HEK293 (cell line): Measurements from ENCODE around the gene AGGF1.
A peak's percentile ranks its signal among the peaks of the same experiment; 100 is the strongest.

Source experiments
- BCL11A ChIP-seq: fragments of 450-650 bp; formaldehyde crosslinking; IDR thresholded peaks from 2 replicates; pipeline ENCODE4 v1.5.1; 2016; ENCODE audit warnings: low read depth, missing biosample characterization, missing genetic modification characterization
- BCL11B ChIP-seq: fragments of 450-650 bp; formaldehyde crosslinking; IDR thresholded peaks from 2 replicates; pipeline ENCODE4 v1.5.1; 2016; ENCODE audit warnings: low read depth, missing biosample characterization, missing genetic modification characterization
- FEZF1 ChIP-seq: fragments of 450-650 bp; formaldehyde crosslinking; IDR thresholded peaks from 2 replicates; pipeline ENCODE4 v1.5.1; 2016; ENCODE audit warnings: missing biosample characterization, missing genetic modification characterization
- GLI4 ChIP-seq: fragments of 450-650 bp; formaldehyde crosslinking; IDR thresholded peaks from 2 replicates; pipeline ENCODE4 v1.5.1; 2016; ENCODE audit warnings: missing biosample characterization, missing genetic modification characterization
- KLF8 ChIP-seq: fragments of 450-650 bp; formaldehyde crosslinking; IDR thresholded peaks from 2 replicates; pipeline ENCODE4 v1.5.1; 2016; ENCODE audit warnings: missing biosample characterization, missing genetic modification characterization
- MYNN ChIP-seq: fragments of 450-650 bp; formaldehyde crosslinking; IDR thresholded peaks from 2 replicates; pipeline ENCODE4 v1.5.1; 2016; ENCODE audit warnings: missing biosample characterization, missing genetic modification characterization, borderline replicate concordance
- SP2 ChIP-seq: fragments of 450-650 bp; formaldehyde crosslinking; IDR thresholded peaks from 2 replicates; pipeline ENCODE4 v1.5.1; 2016; ENCODE audit warnings: missing biosample characterization, missing genetic modification characterization
- ZEB2 ChIP-seq: fragments of 450-650 bp; formaldehyde crosslinking; IDR thresholded peaks from 2 replicates; pipeline ENCODE4 v1.5.1; 2016; ENCODE audit warnings: missing biosample characterization, missing genetic modification characterization
- ZNF133 ChIP-seq: fragments of 450-650 bp; formaldehyde crosslinking; IDR thresholded peaks from 2 replicates; pipeline ENCODE4 v1.5.1; 2016; ENCODE audit warnings: missing biosample characterization, missing genetic modification characterization
- ZNF155 ChIP-seq: fragments of 450-650 bp; formaldehyde crosslinking; IDR thresholded peaks from 2 replicates; pipeline ENCODE4 v1.5.1; 2016; ENCODE audit warnings: missing biosample characterization, missing genetic modification characterization
- ZNF202 ChIP-seq: fragments of 450-650 bp; formaldehyde crosslinking; IDR thresholded peaks from 2 replicates; pipeline ENCODE4 v1.5.1; 2016; ENCODE audit warnings: missing biosample characterization, missing genetic modification characterization, borderline replicate concordance
- ZNF302 ChIP-seq: fragments of 450-650 bp; formaldehyde crosslinking; IDR thresholded peaks from 2 replicates; pipeline ENCODE4 v1.5.1; 2016; ENCODE audit warnings: missing biosample characterization, missing genetic modification characterization, low read depth
- ZNF423 ChIP-seq: fragments of 450-650 bp; formaldehyde crosslinking; IDR thresholded peaks from 2 replicates; pipeline ENCODE4 v1.5.1; 2016; ENCODE audit warnings: missing biosample characterization, missing genetic modification characterization
- ZNF549 ChIP-seq: fragments of 450-650 bp; IDR thresholded peaks from 2 replicates; pipeline ENCODE4 v1.5.1; 2018; ENCODE audit warnings: missing biosample characterization, missing genetic modification characterization, mild to moderate bottlenecking, inconsistent platforms, moderate library complexity
- ZNF600 ChIP-seq: fragments of 450-650 bp; formaldehyde crosslinking; IDR thresholded peaks from 2 replicates; pipeline ENCODE4 v1.5.1; 2016; ENCODE audit warnings: missing biosample characterization, missing genetic modification characterization
- ZNF610 ChIP-seq: fragments of 450-650 bp; formaldehyde crosslinking; IDR thresholded peaks from 2 replicates; pipeline ENCODE4 v1.5.1; 2016; ENCODE audit warnings: missing biosample characterization, missing genetic modification characterization, borderline replicate concordance
- ZNF629 ChIP-seq: fragments of 450-650 bp; formaldehyde crosslinking; IDR thresholded peaks from 2 replicates; pipeline ENCODE4 v1.5.1; 2017; ENCODE audit warnings: missing biosample characterization, missing genetic modification characterization
- ZNF677 ChIP-seq: fragments of 450-650 bp; IDR thresholded peaks from 2 replicates; pipeline ENCODE4 v1.5.0; 2018; ENCODE audit warnings: missing biosample characterization, mild to moderate bottlenecking, missing genetic modification characterization, moderate library complexity
- ZNF704 ChIP-seq: fragments of 450-650 bp; formaldehyde crosslinking; IDR thresholded peaks from 2 replicates; pipeline ENCODE4 v1.5.1; 2016; ENCODE audit warnings: missing biosample characterization, missing genetic modification characterization
- ZNF768 ChIP-seq: fragments of 450-650 bp; formaldehyde crosslinking; IDR thresholded peaks from 2 replicates; pipeline ENCODE4 v1.5.1; 2018; ENCODE audit warnings: missing biosample characterization, mild to moderate bottlenecking, missing genetic modification characterization
- ZNF792 ChIP-seq: fragments of 450-650 bp; formaldehyde crosslinking; IDR thresholded peaks from 2 replicates; pipeline ENCODE4 v1.5.1; 2016; ENCODE audit warnings: missing biosample characterization, missing genetic modification characterization
- ZNF837 ChIP-seq: fragments of 450-650 bp; formaldehyde crosslinking; IDR thresholded peaks from 2 replicates; pipeline ENCODE4 v1.5.1; 2016; ENCODE audit warnings: missing biosample characterization, missing genetic modification characterization
- ZSCAN16 ChIP-seq: fragments of 450-650 bp; formaldehyde crosslinking; IDR thresholded peaks from 2 replicates; pipeline ENCODE4 v1.5.1; 2016; ENCODE audit warnings: missing biosample characterization, missing genetic modification characterization
- TF ChIP-seq, protein P1 (sequence below): fragments of 450-650 bp; formaldehyde crosslinking; IDR thresholded peaks from 2 replicates; pipeline ENCODE4 v1.5.1; 2016; ENCODE audit warnings: missing biosample characterization, missing genetic modification characterization
- TF ChIP-seq, protein P2 (sequence below): fragments of 450-650 bp; formaldehyde crosslinking; IDR thresholded peaks from 2 replicates; pipeline ENCODE4 v1.5.1; 2016; ENCODE audit warnings: missing biosample characterization, missing genetic modification characterization
- TF ChIP-seq, protein P3 (sequence below): fragments of 450-650 bp; formaldehyde crosslinking; IDR thresholded peaks from 2 replicates; pipeline ENCODE4 v1.5.1; 2016; ENCODE audit warnings: missing biosample characterization, missing genetic modification characterization, borderline replicate concordance

AGGF1 gene

DNA sequence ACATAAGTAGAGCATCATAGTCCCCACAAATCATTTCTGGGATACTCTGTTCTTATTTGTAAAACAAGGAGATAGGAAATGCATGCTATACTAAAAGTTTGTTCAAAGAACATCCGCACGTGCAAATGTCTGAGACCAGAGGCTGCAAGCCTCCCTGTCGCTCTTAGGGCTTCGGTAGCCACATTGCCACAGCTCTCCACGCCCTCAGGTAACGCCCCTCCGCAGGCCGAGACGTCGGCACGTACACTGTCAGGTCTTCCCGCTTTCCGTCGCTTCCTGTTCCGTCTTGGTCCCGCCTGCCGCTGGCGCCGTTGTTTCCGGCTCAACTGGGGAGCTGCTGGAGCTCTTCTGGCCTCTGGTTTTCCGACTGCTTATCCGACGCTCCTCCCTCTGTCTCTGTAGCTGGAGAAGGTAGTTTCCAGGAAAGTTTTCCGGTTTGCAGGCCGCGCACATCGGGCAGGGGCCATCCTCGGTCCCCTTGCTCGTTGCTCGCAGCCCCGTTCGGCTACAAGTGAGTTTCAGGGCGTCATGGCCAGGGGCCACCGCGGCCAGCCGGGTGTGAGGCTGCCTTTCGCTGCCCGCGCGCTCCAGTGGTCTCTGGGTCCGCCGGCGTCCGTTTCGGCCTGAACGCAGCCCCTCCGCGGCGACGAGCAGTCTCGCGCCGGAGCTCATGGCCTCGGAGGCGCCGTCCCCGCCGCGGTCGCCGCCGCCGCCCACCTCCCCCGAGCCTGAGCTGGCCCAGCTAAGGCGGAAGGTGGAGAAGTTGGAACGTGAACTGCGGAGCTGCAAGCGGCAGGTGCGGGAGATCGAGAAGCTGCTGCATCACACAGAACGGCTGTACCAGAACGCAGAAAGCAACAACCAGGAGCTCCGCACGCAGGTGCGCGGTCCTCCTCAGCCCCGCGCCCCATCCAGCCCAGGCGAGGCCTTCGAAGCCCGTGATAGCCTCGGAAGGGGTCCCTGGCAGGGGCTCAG lies at the start of gene AGGF1 (continued):
- TF ChIP-seq, protein P1, sequence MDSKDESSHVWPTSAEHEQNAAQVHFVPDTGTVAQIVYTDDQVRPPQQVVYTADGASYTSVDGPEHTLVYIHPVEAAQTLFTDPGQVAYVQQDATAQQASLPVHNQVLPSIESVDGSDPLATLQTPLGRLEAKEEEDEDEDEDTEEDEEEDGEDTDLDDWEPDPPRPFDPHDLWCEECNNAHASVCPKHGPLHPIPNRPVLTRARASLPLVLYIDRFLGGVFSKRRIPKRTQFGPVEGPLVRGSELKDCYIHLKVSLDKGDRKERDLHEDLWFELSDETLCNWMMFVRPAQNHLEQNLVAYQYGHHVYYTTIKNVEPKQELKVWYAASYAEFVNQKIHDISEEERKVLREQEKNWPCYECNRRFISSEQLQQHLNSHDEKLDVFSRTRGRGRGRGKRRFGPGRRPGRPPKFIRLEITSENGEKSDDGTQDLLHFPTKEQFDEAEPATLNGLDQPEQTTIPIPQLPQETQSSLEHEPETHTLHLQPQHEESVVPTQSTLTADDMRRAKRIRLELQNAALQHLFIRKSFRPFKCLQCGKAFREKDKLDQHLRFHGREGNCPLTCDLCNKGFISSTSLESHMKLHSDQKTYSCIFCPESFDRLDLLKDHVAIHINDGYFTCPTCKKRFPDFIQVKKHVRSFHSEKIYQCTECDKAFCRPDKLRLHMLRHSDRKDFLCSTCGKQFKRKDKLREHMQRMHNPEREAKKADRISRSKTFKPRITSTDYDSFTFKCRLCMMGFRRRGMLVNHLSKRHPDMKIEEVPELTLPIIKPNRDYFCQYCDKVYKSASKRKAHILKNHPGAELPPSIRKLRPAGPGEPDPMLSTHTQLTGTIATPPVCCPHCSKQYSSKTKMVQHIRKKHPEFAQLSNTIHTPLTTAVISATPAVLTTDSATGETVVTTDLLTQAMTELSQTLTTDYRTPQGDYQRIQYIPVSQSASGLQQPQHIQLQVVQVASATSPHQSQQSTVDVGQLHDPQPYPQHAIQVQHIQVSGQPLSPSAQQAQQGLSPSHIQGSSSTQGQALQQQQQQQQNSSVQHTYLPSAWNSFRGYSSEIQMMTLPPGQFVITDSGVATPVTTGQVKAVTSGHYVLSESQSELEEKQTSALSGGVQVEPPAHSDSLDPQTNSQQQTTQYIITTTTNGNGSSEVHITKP: peak; percentile 67
- no peak for TF ChIP-seq ZNF837 (tag by site-specific recombination)
- no peak for TF ChIP-seq ZNF704 (tag by site-specific recombination)
- no peak for TF ChIP-seq BCL11A (tag by site-specific recombination)
- no peak for TF ChIP-seq ZNF549
- no peak for TF ChIP-seq ZSCAN16 (tag by site-specific recombination)
- TF ChIP-seq ZNF768 (tag by site-specific recombination): no peak
- TF ChIP-seq ZNF133 (tag by site-specific recombination): no peak
- TF ChIP-seq ZNF792: no peak
- no peak for TF ChIP-seq ZNF202 (tag by site-specific recombination)
- TF ChIP-seq ZEB2 (tag by site-specific recombination): peak; percentile 63
- no peak for TF ChIP-seq ZNF302
- peak; percentile 87 for TF ChIP-seq KLF8 (tag by site-specific recombination)
- TF ChIP-seq ZNF610 (tag by site-specific recombination): peak; percentile 84; the same call in 1 of the 2 replicates
- no peak; the same call in 1 of the 2 replicates for TF ChIP-seq GLI4 (tag by site-specific recombination)
- TF ChIP-seq BCL11B (tag by site-specific recombination): no peak
- peak; percentile 81 for TF ChIP-seq ZNF629
- no peak for TF ChIP-seq ZNF423 (tag by site-specific recombination)
- peak; percentile 91 for TF ChIP-seq SP2
- TF ChIP-seq ZNF155: no peak
- TF ChIP-seq, protein P2, sequence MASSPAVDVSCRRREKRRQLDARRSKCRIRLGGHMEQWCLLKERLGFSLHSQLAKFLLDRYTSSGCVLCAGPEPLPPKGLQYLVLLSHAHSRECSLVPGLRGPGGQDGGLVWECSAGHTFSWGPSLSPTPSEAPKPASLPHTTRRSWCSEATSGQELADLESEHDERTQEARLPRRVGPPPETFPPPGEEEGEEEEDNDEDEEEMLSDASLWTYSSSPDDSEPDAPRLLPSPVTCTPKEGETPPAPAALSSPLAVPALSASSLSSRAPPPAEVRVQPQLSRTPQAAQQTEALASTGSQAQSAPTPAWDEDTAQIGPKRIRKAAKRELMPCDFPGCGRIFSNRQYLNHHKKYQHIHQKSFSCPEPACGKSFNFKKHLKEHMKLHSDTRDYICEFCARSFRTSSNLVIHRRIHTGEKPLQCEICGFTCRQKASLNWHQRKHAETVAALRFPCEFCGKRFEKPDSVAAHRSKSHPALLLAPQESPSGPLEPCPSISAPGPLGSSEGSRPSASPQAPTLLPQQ: 0 out of 2 replicates have a peak, but pooled peaks have one; percentile 56
- TF ChIP-seq, protein P3, sequence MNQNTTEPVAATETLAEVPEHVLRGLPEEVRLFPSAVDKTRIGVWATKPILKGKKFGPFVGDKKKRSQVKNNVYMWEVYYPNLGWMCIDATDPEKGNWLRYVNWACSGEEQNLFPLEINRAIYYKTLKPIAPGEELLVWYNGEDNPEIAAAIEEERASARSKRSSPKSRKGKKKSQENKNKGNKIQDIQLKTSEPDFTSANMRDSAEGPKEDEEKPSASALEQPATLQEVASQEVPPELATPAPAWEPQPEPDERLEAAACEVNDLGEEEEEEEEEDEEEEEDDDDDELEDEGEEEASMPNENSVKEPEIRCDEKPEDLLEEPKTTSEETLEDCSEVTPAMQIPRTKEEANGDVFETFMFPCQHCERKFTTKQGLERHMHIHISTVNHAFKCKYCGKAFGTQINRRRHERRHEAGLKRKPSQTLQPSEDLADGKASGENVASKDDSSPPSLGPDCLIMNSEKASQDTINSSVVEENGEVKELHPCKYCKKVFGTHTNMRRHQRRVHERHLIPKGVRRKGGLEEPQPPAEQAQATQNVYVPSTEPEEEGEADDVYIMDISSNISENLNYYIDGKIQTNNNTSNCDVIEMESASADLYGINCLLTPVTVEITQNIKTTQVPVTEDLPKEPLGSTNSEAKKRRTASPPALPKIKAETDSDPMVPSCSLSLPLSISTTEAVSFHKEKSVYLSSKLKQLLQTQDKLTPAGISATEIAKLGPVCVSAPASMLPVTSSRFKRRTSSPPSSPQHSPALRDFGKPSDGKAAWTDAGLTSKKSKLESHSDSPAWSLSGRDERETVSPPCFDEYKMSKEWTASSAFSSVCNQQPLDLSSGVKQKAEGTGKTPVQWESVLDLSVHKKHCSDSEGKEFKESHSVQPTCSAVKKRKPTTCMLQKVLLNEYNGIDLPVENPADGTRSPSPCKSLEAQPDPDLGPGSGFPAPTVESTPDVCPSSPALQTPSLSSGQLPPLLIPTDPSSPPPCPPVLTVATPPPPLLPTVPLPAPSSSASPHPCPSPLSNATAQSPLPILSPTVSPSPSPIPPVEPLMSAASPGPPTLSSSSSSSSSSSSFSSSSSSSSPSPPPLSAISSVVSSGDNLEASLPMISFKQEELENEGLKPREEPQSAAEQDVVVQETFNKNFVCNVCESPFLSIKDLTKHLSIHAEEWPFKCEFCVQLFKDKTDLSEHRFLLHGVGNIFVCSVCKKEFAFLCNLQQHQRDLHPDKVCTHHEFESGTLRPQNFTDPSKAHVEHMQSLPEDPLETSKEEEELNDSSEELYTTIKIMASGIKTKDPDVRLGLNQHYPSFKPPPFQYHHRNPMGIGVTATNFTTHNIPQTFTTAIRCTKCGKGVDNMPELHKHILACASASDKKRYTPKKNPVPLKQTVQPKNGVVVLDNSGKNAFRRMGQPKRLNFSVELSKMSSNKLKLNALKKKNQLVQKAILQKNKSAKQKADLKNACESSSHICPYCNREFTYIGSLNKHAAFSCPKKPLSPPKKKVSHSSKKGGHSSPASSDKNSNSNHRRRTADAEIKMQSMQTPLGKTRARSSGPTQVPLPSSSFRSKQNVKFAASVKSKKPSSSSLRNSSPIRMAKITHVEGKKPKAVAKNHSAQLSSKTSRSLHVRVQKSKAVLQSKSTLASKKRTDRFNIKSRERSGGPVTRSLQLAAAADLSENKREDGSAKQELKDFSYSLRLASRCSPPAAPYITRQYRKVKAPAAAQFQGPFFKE: no peak
- peak; percentile 71; the same call in 1 of the 2 replicates for TF ChIP-seq ZNF600 (tag by site-specific recombination)
- TF ChIP-seq FEZF1: no peak
- no peak for TF ChIP-seq MYNN
- TF ChIP-seq ZNF677 (tag by site-specific recombination): no peak
